IMR-90 (cell line): Measurements from ENCODE around the gene NAV2. TPM values are rescaled to one million over a fixed set of nuclear protein-coding genes. Genes with fewer than 3 reads are reported as not detected.

Source experiments
- ATAC-seq: fragments of 200-7000 bp; cut with Tn5 transposase; 2 replicates; pipeline ENCODE4 v1.9.1; 2020; ENCODE audit warnings: low read depth, mild to moderate bottlenecking, moderate library complexity
- BruUV-seq: library from RNA; stranded (reverse); fragments of 400-500 nt; replicated peaks from 2 replicates; lab custom pipeline; 2021; lab: Mats Ljungman, UMichigan
- CTCF ChIA-PET: fragments of 300-600 bp; formaldehyde crosslinking; extraction: SDS; loops from one replicate; lab custom pipeline; 2021; ENCODE audit warnings: antibody characterized with exemption; lab: Yijun Ruan, JAX
- POLR2A ChIA-PET: fragments of 300-600 bp; sonication (Branson Sonifier 250); formaldehyde crosslinking; loops from one replicate; lab custom pipeline; 2022; ENCODE audit warnings: antibody characterized with exemption; ENCODE audit not compliant: unreplicated experiment; lab: Charles Lee
- DNase-seq: peaks from one replicate; pipeline ENCODE4 v3.0.0; 2013
- H2AFZ ChIP-seq: replicated peaks from 2 replicates; pipeline ENCODE3; 2013; ENCODE audit warnings: low read length, mild to moderate bottlenecking; ENCODE audit not compliant: poor library complexity
- H2AK5ac ChIP-seq: 2 replicates; pipeline ENCODE4 v1.6.1; 2013; ENCODE audit warnings: low read depth, low read length, inconsistent platforms
- H2AK9ac ChIP-seq: replicated peaks from 2 replicates; pipeline ENCODE3; 2013; ENCODE audit warnings: mild to moderate bottlenecking, low read depth, low read length, moderate library complexity; ENCODE audit not compliant: poor library complexity
- H2BK120ac ChIP-seq: 2 replicates; pipeline ENCODE4 v1.6.1; 2013; ENCODE audit warnings: low read depth, low read length, inconsistent platforms
- H2BK15ac ChIP-seq: 3 replicates; pipeline ENCODE4 v1.6.1; 2013; ENCODE audit warnings: low read depth, low read length, inconsistent platforms
- H2BK20ac ChIP-seq: 2 replicates; pipeline ENCODE4 v1.6.1; 2013; ENCODE audit warnings: low read depth, mild to moderate bottlenecking, inconsistent platforms, low read length, moderate library complexity
- H2BK5ac ChIP-seq: 2 replicates; pipeline ENCODE4 v1.6.1; 2013; ENCODE audit warnings: mild to moderate bottlenecking, low read depth, low read length, inconsistent platforms; ENCODE audit not compliant: poor library complexity, severe bottlenecking
- H3K14ac ChIP-seq: replicated peaks from 2 replicates; pipeline ENCODE4 v1.6.1; 2013; ENCODE audit warnings: low read depth, low read length, inconsistent platforms
- H3K18ac ChIP-seq: 2 replicates; pipeline ENCODE4 v1.6.1; 2013; ENCODE audit warnings: low read depth, low read length, control low read depth
- H3K23ac ChIP-seq: 2 replicates; pipeline ENCODE4 v1.6.1; 2013; ENCODE audit warnings: low read depth, low read length, inconsistent platforms
- H3K27ac ChIP-seq: 2 replicates; pipeline ENCODE4 v1.5.1; 2013; ENCODE audit warnings: mild to moderate bottlenecking, control low read depth, low read length; ENCODE audit not compliant: insufficient read depth
- H3K27me3 ChIP-seq: 2 replicates; pipeline ENCODE4 v1.6.1; 2013; ENCODE audit warnings: low read length; ENCODE audit not compliant: control insufficient read depth, insufficient read depth
- H3K36me3 ChIP-seq: 2 replicates; pipeline ENCODE4 v1.6.1; 2013; ENCODE audit warnings: low read length, mixed read lengths; ENCODE audit not compliant: control insufficient read depth, insufficient read depth
- H3K4ac ChIP-seq: 2 replicates; pipeline ENCODE4 v1.6.1; 2013; ENCODE audit warnings: low read depth, low read length, inconsistent platforms
- H3K4me1 ChIP-seq: 2 replicates; pipeline ENCODE4 v1.6.1; 2013; ENCODE audit warnings: low read length, mixed read lengths; ENCODE audit not compliant: control insufficient read depth, insufficient read depth
- H3K4me2 ChIP-seq: 2 replicates; pipeline ENCODE4 v1.6.1; 2013; ENCODE audit warnings: low read depth, mild to moderate bottlenecking, control low read depth, low read length, moderate library complexity
- H3K4me3 ChIP-seq: 2 replicates; pipeline ENCODE4 v1.5.1; 2013; ENCODE audit warnings: low read depth, mild to moderate bottlenecking, control low read depth, low read length, moderate library complexity; ENCODE audit not compliant: insufficient read depth
- H3K56ac ChIP-seq: 2 replicates; pipeline ENCODE4 v1.6.1; 2013; ENCODE audit warnings: low read length, inconsistent platforms; ENCODE audit not compliant: insufficient read depth; ENCODE audit errors: extremely low read depth
- H3K79me1 ChIP-seq, 2 experiments: 2 replicates each; pipeline ENCODE4 v1.6.1; 2013; ENCODE audit warnings: low read length in 2 of 2, inconsistent platforms in 1 of 2, low read depth in 1 of 2
- H3K9ac ChIP-seq: 2 replicates; pipeline ENCODE4 v1.6.1; 2013; ENCODE audit warnings: low read depth, low read length, control low read depth
- H3K9me1 ChIP-seq: 2 replicates; pipeline ENCODE4 v1.6.1; 2013; ENCODE audit warnings: low read length, inconsistent platforms; ENCODE audit not compliant: insufficient read depth
- H3K9me3 ChIP-seq: 2 replicates; pipeline ENCODE4 v1.6.1; 2013; ENCODE audit warnings: low read length; ENCODE audit not compliant: control insufficient read depth, insufficient read depth
- H4K20me1 ChIP-seq: 2 replicates; pipeline ENCODE4 v1.6.1; 2013; ENCODE audit warnings: low read length, inconsistent platforms; ENCODE audit not compliant: insufficient read depth
- H4K5ac ChIP-seq: 2 replicates; pipeline ENCODE4 v1.6.1; 2013; ENCODE audit warnings: mild to moderate bottlenecking, low read depth, low read length, control low read depth
- H4K8ac ChIP-seq, 2 experiments: 2 replicates each; pipeline ENCODE4 v1.6.1; 2013; ENCODE audit warnings: low read depth in 2 of 2, low read length in 2 of 2, control low read depth in 1 of 2, inconsistent platforms in 1 of 2
- H4K91ac ChIP-seq: 2 replicates; pipeline ENCODE4 v1.6.1; 2013; ENCODE audit warnings: low read depth, low read length, inconsistent platforms; ENCODE audit not compliant: insufficient read depth
- BHLHE40 ChIP-seq: fragments of 150-350 bp; IDR thresholded peaks from 2 replicates; pipeline ENCODE4 v1.6.1; 2016; ENCODE audit warnings: mild to moderate bottlenecking, low read depth, low read length
- CEBPB ChIP-seq: IDR thresholded peaks from 2 replicates; pipeline ENCODE4 v1.6.1; 2012; ENCODE audit warnings: low read depth, low read length, improper control_type of control experiment
- CHD1 ChIP-seq: IDR thresholded peaks from 2 replicates; pipeline ENCODE4 v1.6.1; 2012; ENCODE audit warnings: low read depth, low read length, improper control_type of control experiment
- FOS ChIP-seq: fragments of 150-350 bp; IDR thresholded peaks from 2 replicates; pipeline ENCODE4 v1.6.1; 2016; ENCODE audit warnings: low read depth, low read length
- MAFK ChIP-seq: IDR thresholded peaks from 2 replicates; pipeline ENCODE4 v1.6.1; 2012; ENCODE audit warnings: low read depth, low read length, improper control_type of control experiment
- MAZ ChIP-seq: IDR thresholded peaks from 2 replicates; pipeline ENCODE4 v1.6.1; 2012; ENCODE audit warnings: low read depth, mild to moderate bottlenecking, low read length, improper control_type of control experiment, moderate library complexity, borderline replicate concordance
- MXI1 ChIP-seq: IDR thresholded peaks from 2 replicates; pipeline ENCODE4 v1.6.1; 2012; ENCODE audit warnings: low read depth, mild to moderate bottlenecking, low read length, moderate library complexity, borderline replicate concordance
- NFE2L2 ChIP-seq: fragments of 150-350 bp; IDR thresholded peaks from 2 replicates; pipeline ENCODE4 v1.6.1; 2016; ENCODE audit warnings: low read depth, mild to moderate bottlenecking, low read length
- POLR2A ChIP-seq: IDR thresholded peaks from 2 replicates; pipeline ENCODE4 v1.6.1; 2012; ENCODE audit warnings: mild to moderate bottlenecking, low read depth, low read length
- RAD21 ChIP-seq: IDR thresholded peaks from 2 replicates; pipeline ENCODE4 v1.6.1; 2012; ENCODE audit warnings: low read length, improper control_type of control experiment
- RFX5 ChIP-seq: IDR thresholded peaks from 2 replicates; pipeline ENCODE4 v1.8.0; 2012; ENCODE audit warnings: low read depth, mild to moderate bottlenecking, low read length, moderate library complexity
- SMC3 ChIP-seq: fragments of 150-350 bp; IDR thresholded peaks from 2 replicates; pipeline ENCODE4 v1.6.1; 2016; ENCODE audit warnings: low read depth, mild to moderate bottlenecking, antibody characterized with exemption, low read length, moderate library complexity
- WGBS, 2 experiments: methylation state at CpG; one replicate each; pipeline versions ENCODE4 v1.1.5 to v1.1.7; 2013; ENCODE audit warnings: missing lambda C conversion rate in 2 of 2; ENCODE audit not compliant: insufficient read length in 1 of 2; ENCODE audit errors: extremely low coverage in 2 of 2; 5-methylcytosine and 5-hydroxymethylcytosine counted together
- dilution Hi-C: fragments of 300-500 bp; cut with HindIII; formaldehyde crosslinking; loops from one replicate; pipeline ENCODE4 v1.14.3; 2018; ENCODE audit warnings: low sequenced_read_pairs; ENCODE audit not compliant: unreplicated experiment
- in situ Hi-C: fragments of 300-500 bp; cut with MboI; formaldehyde crosslinking; loops from 3 replicates; pipeline ENCODE4 v1.14.3; 2019; ENCODE audit warnings: low sequenced_read_pairs, inconsistent platforms, mixed read lengths
- intact Hi-C: fragments of 100-400 bp; cut with micrococcal nuclease; formaldehyde crosslinking; loops from 2 replicates; pipeline ENCODE4 v1.10.0; 2022
- polyA plus RNA-seq, 3 experiments: library from polyadenylated mRNA; depleted of rRNA; stranded (reverse); fragments of >200 nt; gene quantifications; 2 replicates each; pipeline ENCODE4 v1.2.3, GENCODE V29; 2012; ENCODE audit warnings: low replicate concordance in 1 of 3
- total RNA-seq: library from RNA; depleted of rRNA; stranded (reverse); fragments of >200 nt; gene quantifications from 2 replicates; pipeline ENCODE4 v1.2.3, GENCODE V29; 2012
- TF ChIP-seq, protein P1 (sequence below): fragments of 150-350 bp; IDR thresholded peaks from 2 replicates; pipeline ENCODE4 v1.6.1; 2016; ENCODE audit warnings: low read depth, mild to moderate bottlenecking, low read length, moderate library complexity, borderline replicate concordance
- TF ChIP-seq, protein P2 (sequence below): fragments of 150-350 bp; IDR thresholded peaks from 2 replicates; pipeline ENCODE4 v1.6.1; 2017; ENCODE audit warnings: mild to moderate bottlenecking, antibody characterized with exemption, low read length, low read depth
- TF ChIP-seq, protein P3 (sequence below): conservative IDR thresholded peaks from 2 replicates; pipeline ENCODE4 v1.5.1; 2012; ENCODE audit warnings: mild to moderate bottlenecking, low read depth, low read length, improper control_type of control experiment

The NAV2 gene
- total and polyA plus RNA-seq, 2 of the 4 experiments (the other 2 are of a cell fraction): 4.5 to 12.6 TPM

DNA sequence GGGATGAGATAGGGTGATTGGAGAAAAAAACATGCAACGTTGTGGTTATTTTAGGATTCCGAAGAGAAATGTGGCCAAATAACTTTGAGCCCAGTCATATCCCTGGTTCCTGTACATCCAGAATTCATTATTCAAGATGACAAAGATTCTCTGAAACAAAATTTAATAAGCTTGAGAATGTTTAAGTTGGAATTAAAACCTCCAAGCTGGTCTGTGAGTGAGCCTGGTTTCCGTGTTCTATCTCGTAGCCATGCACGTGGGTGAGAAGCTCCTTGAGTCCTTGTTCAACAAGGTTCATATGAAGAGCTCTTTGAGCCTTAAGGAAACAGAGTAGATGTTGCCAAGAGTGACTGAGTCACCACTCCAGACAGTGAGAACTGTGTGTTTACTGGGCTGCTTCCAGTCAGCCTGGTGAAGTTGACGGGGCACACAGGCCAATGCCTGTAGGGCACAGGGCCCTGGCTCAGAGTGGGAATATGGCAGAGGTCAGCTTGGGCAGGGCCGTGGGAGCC lies 206.5 kb downstream of the NAV2 start:
- Histone ChIP-seq H3K18ac (no peak overlapping the region), H4K5ac (no peak overlapping the region), H4K20me1 (0 out of 2 replicates have a peak, but pooled peaks cover 5% of the 10 kb centered on the region), H3K4me2 (peak overlapping the region; percentile 26), H3K36me3 (0 out of 2 replicates have a peak, but pooled peaks cover 2% of the 10 kb centered on the region), H2BK20ac (peak overlapping the region; percentile 5; the same call in 1 of the 2 replicates), H2BK120ac (peak overlapping the region; percentile 45), H3K4ac (peak overlapping the region; percentile 32), H3K9me1 (peaks cover 9% of the 10 kb centered on the region; the same call in 1 of the 2 replicates), H3K56ac (no peak overlapping the region), H3K23ac (no peak overlapping the region), H2BK5ac (peak overlapping the region; percentile 66), H4K91ac (no peak overlapping the region), H2BK15ac (peak overlapping the region; percentile 22; the same call in 1 of the 3 replicates), H3K4me1 (peaks cover 13% of the 10 kb centered on the region), H3K4me3 (no peak overlapping the region), H3K14ac (no peak overlapping the region), H3K79me1 (peaks cover 20 to 22% of the 10 kb centered on the region in 2 experiments; a peak in 3 of 4 replicates), H3K27me3 (no peaks in the 10 kb centered on the region), H3K9ac (no peak overlapping the region), H3K9me3 (no peaks in the 10 kb centered on the region), H2AFZ (peak overlapping the region; percentile 38), H3K27ac (peak overlapping the region; percentile 22), H2AK5ac (peak overlapping the region; percentile 49; the same call in 1 of the 2 replicates), H4K8ac (peak overlapping the region in 1 of 2 experiments; percentile 12; a peak in 1 of 4 replicates), H2AK9ac (no peak overlapping the region)
- ChIA-PET POLR2A (no interaction called here), CTCF (no interaction called here)
- ATAC-seq: peak; percentile 94
- DNase-seq: peak; percentile 98
- WGBS, 2 experiments: 0 to 100% methylated on average over 1 to 3 of the region's 7 CpGs
- intact Hi-C loops (no loop called here), in situ Hi-C loops (no loop called here), dilution Hi-C loops (no loop called here)
- no TSS peak for BruUV-seq
- TF ChIP-seq CEBPB: no peak
- peak; percentile 78 for TF ChIP-seq BHLHE40
- no peak for TF ChIP-seq CHD1
- TF ChIP-seq MAZ: no peak
- no peak for TF ChIP-seq POLR2A
- TF ChIP-seq SMC3: no peak
- TF ChIP-seq RFX5: no peak
- TF ChIP-seq, protein P1, sequence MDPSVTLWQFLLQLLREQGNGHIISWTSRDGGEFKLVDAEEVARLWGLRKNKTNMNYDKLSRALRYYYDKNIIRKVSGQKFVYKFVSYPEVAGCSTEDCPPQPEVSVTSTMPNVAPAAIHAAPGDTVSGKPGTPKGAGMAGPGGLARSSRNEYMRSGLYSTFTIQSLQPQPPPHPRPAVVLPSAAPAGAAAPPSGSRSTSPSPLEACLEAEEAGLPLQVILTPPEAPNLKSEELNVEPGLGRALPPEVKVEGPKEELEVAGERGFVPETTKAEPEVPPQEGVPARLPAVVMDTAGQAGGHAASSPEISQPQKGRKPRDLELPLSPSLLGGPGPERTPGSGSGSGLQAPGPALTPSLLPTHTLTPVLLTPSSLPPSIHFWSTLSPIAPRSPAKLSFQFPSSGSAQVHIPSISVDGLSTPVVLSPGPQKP: no peak
- peak; percentile 76; the same call in 1 of the 2 replicates for TF ChIP-seq FOS
- TF ChIP-seq, protein P2, sequence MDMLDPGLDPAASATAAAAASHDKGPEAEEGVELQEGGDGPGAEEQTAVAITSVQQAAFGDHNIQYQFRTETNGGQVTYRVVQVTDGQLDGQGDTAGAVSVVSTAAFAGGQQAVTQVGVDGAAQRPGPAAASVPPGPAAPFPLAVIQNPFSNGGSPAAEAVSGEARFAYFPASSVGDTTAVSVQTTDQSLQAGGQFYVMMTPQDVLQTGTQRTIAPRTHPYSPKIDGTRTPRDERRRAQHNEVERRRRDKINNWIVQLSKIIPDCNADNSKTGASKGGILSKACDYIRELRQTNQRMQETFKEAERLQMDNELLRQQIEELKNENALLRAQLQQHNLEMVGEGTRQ: no peak; the same call in 1 of the 2 replicates
- no peak for TF ChIP-seq RAD21
- TF ChIP-seq, protein P3, sequence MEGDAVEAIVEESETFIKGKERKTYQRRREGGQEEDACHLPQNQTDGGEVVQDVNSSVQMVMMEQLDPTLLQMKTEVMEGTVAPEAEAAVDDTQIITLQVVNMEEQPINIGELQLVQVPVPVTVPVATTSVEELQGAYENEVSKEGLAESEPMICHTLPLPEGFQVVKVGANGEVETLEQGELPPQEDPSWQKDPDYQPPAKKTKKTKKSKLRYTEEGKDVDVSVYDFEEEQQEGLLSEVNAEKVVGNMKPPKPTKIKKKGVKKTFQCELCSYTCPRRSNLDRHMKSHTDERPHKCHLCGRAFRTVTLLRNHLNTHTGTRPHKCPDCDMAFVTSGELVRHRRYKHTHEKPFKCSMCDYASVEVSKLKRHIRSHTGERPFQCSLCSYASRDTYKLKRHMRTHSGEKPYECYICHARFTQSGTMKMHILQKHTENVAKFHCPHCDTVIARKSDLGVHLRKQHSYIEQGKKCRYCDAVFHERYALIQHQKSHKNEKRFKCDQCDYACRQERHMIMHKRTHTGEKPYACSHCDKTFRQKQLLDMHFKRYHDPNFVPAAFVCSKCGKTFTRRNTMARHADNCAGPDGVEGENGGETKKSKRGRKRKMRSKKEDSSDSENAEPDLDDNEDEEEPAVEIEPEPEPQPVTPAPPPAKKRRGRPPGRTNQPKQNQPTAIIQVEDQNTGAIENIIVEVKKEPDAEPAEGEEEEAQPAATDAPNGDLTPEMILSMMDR: no peak
- TF ChIP-seq MXI1: peak; percentile 82; the same call in 1 of the 2 replicates
- peak; percentile 48; the same call in 1 of the 2 replicates for TF ChIP-seq MAFK
- no peak for TF ChIP-seq NFE2L2
